GM12878 (cell line): ENCODE results near the gene P2RX2. TPM values are rescaled to one million over a fixed set of nuclear protein-coding genes. Genes with fewer than 3 reads are reported as not detected.

Experiments
- ATAC-seq: fragments of 200-7000 bp; cut with Tn5 transposase; 3 replicates; pipeline ENCODE4 v1.9.1; 2020; ENCODE audit warnings: mild to moderate bottlenecking, moderate library complexity
- BruUV-seq: library from RNA; stranded (reverse); fragments of 400-500 nt; replicated peaks from 2 replicates; lab custom pipeline; 2021; lab: Mats Ljungman, UMichigan
- CTCF ChIA-PET: fragments of 300-600 bp; sonication (Branson Sonifier 250); formaldehyde crosslinking; extraction: SDS; loops from one replicate; lab custom pipeline; 2021; ENCODE audit warnings: inconsistent platforms; lab: Yijun Ruan, JAX
- POLR2A ChIA-PET: fragments of 350-600 bp; formaldehyde crosslinking; extraction: SDS; loops from one replicate; lab custom pipeline; 2021; ENCODE audit warnings: inconsistent platforms; lab: Charles Lee
- RAD21 ChIA-PET: fragments of 300-600 bp; sonication (Branson Sonifier 250); formaldehyde crosslinking; loops from one replicate; lab custom pipeline; 2023; ENCODE audit warnings: antibody characterized with exemption; ENCODE audit not compliant: unreplicated experiment; lab: Charles Lee
- SMC1A ChIA-PET: fragments of 300-600 bp; sonication (Branson Sonifier 250); formaldehyde crosslinking; loops from one replicate; lab custom pipeline; 2023; ENCODE audit not compliant: unreplicated experiment, uncharacterized antibody; lab: Charles Lee
- DNase-seq: peaks from one replicate; pipeline ENCODE4 v3.0.0-alpha.2; 2011; ENCODE audit warnings: low read depth, low spot score
- FAIRE-seq: peaks from 3 replicates; lab custom pipeline; 2011; peaks lifted over from hg19 to GRCh38; lab: Jason Lieb, UNC
- H2AFZ ChIP-seq: 2 replicates; pipeline ENCODE4 v1.6.0; 2011; ENCODE audit warnings: low read depth, low read length, control low read depth; ENCODE audit not compliant: control insufficient read depth
- H3K27ac ChIP-seq: 2 replicates; pipeline ENCODE4 v1.5.1; 2011; ENCODE audit warnings: control low read depth; ENCODE audit not compliant: control insufficient read depth, insufficient read depth
- H3K27me3 ChIP-seq, 2 experiments: replicated peaks in 1 of 2; 2 replicates each; pipeline versions ENCODE4 v1.6.0 to v1.6.1; 2011; ENCODE audit warnings: low read length in 1 of 2; ENCODE audit not compliant: control insufficient read depth in 2 of 2, insufficient read depth in 2 of 2
- H3K36me3 ChIP-seq, 2 experiments: 2 replicates each; pipeline ENCODE4 v1.5.1; 2011; ENCODE audit warnings: low read length in 1 of 2; ENCODE audit not compliant: control insufficient read depth in 2 of 2, insufficient read depth in 2 of 2
- H3K4me1 ChIP-seq: 2 replicates; pipeline ENCODE4 v1.6.1; 2011; ENCODE audit warnings: mild to moderate bottlenecking, low read length, moderate library complexity, mixed read lengths; ENCODE audit not compliant: control insufficient read depth, insufficient read depth
- H3K4me2 ChIP-seq: 2 replicates; pipeline ENCODE4 v1.6.0; 2011; ENCODE audit warnings: control low read depth; ENCODE audit not compliant: control insufficient read depth, insufficient read depth
- H3K4me3 ChIP-seq: fragments of 200-600 bp; sonication (generic); 2 replicates; pipeline ENCODE4 v1.5.1; 2016
- H3K79me2 ChIP-seq: 2 replicates; pipeline ENCODE4 v1.6.0; 2011; ENCODE audit warnings: low read length; ENCODE audit not compliant: control insufficient read depth, insufficient read depth
- H3K9ac ChIP-seq: 2 replicates; pipeline ENCODE4 v1.8.0; 2011; ENCODE audit warnings: low read length, control low read depth, mixed read lengths; ENCODE audit not compliant: control insufficient read depth, insufficient read depth
- H3K9me3 ChIP-seq: replicated peaks from 3 replicates; pipeline ENCODE4 v1.5.1; 2011; ENCODE audit warnings: mild to moderate bottlenecking, low read length; ENCODE audit not compliant: control insufficient read depth, insufficient read depth
- H4K20me1 ChIP-seq: 2 replicates; pipeline ENCODE4 v1.6.0; 2011; ENCODE audit not compliant: control insufficient read depth, insufficient read depth
- BMI1 ChIP-seq: fragments of 450-650 bp; IDR thresholded peaks from 2 replicates; pipeline ENCODE4 v1.6.1; 2016; ENCODE audit warnings: mild to moderate bottlenecking, moderate library complexity, borderline replicate concordance
- BRCA1 ChIP-seq: IDR thresholded peaks from 2 replicates; pipeline ENCODE4 v1.6.1; 2011; ENCODE audit warnings: low read depth, low read length, improper control_type of control experiment
- CREB1 ChIP-seq: IDR thresholded peaks from 2 replicates; pipeline ENCODE4 v1.6.1; 2012; ENCODE audit warnings: low read depth, mild to moderate bottlenecking, inconsistent platforms
- JUND ChIP-seq: IDR thresholded peaks from 2 replicates; pipeline ENCODE4 v1.6.1; 2012; ENCODE audit warnings: low read depth, mild to moderate bottlenecking, low read length, improper control_type of control experiment, moderate library complexity
- NR2C1 ChIP-seq: fragments of 450-650 bp; IDR thresholded peaks from 2 replicates; pipeline ENCODE4 v1.6.1; 2017; ENCODE audit warnings: antibody characterized with exemption, mild to moderate bottlenecking, moderate library complexity
- RELA ChIP-seq: fragments of 450-650 bp; IDR thresholded peaks from 2 replicates; pipeline ENCODE4 v1.8.0; 2014; ENCODE audit warnings: borderline replicate concordance; ENCODE audit not compliant: partially characterized antibody
- RUNX3 ChIP-seq: IDR thresholded peaks from 2 replicates; pipeline ENCODE4 v1.6.1; 2012; ENCODE audit warnings: low read length, inconsistent platforms
- SMAD1 ChIP-seq: fragments of 450-650 bp; IDR thresholded peaks from 2 replicates; pipeline ENCODE4 v1.6.1; 2018; ENCODE audit warnings: mild to moderate bottlenecking, low read depth; ENCODE audit not compliant: partially characterized antibody
- ZBED1 ChIP-seq: IDR thresholded peaks from 2 replicates; pipeline ENCODE4 v1.6.1; 2016; ENCODE audit warnings: borderline replicate concordance
- ZZZ3 ChIP-seq: IDR thresholded peaks from 2 replicates; pipeline ENCODE4 v1.6.1; 2011; ENCODE audit warnings: low read depth; ENCODE audit not compliant: control insufficient read depth, insufficient read length
- WGBS: methylation state at CpG from one replicate; pipeline ENCODE4 v1.1.6; 2016; ENCODE audit warnings: low lambda C conversion rate; ENCODE audit not compliant: insufficient replicate concordance, insufficient coverage; ENCODE audit errors: missing lambda C conversion rate; 5-methylcytosine and 5-hydroxymethylcytosine counted together
- in situ Hi-C: fragments of 300-500 bp; cut with MboI; formaldehyde crosslinking; loops from 9 replicates; pipeline ENCODE4 v1.14.3; 2018; ENCODE audit warnings: mixed read lengths
- intact Hi-C: fragments of 100-400 bp; cut with micrococcal nuclease; formaldehyde crosslinking; loops from one replicate; pipeline ENCODE4 v1.14.2; 2022; ENCODE audit not compliant: unreplicated experiment
- polyA plus RNA-seq, 11 experiments: library from polyadenylated mRNA; depleted of rRNA in 4 of 11; unstranded in 6 of 11; stranded (reverse) in 5 of 11; fragments of >200 nt; fragmentation: Nextera tagmentation in 4 of 11; fragmentation: Illumina TruSeq in 1 of 11; extraction: Ambion mirVana in 4 of 11; extraction: Trizol in 1 of 11; gene quantifications; 1 replicate in 1 of 11; 2 replicates in 10 of 11; pipeline versions ENCODE4 v1.2.1 to v1.2.3, GENCODE V29; 2011 to 2016; ENCODE audit warnings: inconsistent platforms in 2 of 11, missing spikeins in 2 of 11, low read depth in 1 of 11
- total RNA-seq, 4 experiments: library from RNA; depleted of rRNA in 3 of 4; stranded (reverse); fragments of >200 nt in 3 of 4; fragmentation: Illumina TruSeq in 1 of 4; extraction: Trizol in 1 of 4; gene quantifications; 2 replicates each; pipeline versions ENCODE4 v1.2.1 to v1.2.3, GENCODE V29; 2013 to 2021
- TF ChIP-seq, protein P1 (sequence below): fragments of 450-650 bp; formaldehyde crosslinking; IDR thresholded peaks from 2 replicates; pipeline ENCODE4 v1.4.0; 2020; ENCODE audit warnings: mild to moderate bottlenecking, moderate library complexity
- TF ChIP-seq, protein P2 (sequence below): fragments of 450-650 bp; IDR thresholded peaks from 2 replicates; pipeline ENCODE4 v1.6.1; 2017; ENCODE audit warnings: mild to moderate bottlenecking, moderate library complexity
- TF ChIP-seq, protein P3 (sequence below): fragments of 450-650 bp; IDR thresholded peaks from 2 replicates; pipeline ENCODE4 v1.6.1; 2018; ENCODE audit warnings: mild to moderate bottlenecking, low read depth, moderate library complexity; ENCODE audit not compliant: partially characterized antibody

Gene P2RX2
- total and polyA plus RNA-seq, 10 of the 15 experiments (the other 5 are each of a cell fraction or from before 2014, with no cell fraction given) = not detected

DNA sequence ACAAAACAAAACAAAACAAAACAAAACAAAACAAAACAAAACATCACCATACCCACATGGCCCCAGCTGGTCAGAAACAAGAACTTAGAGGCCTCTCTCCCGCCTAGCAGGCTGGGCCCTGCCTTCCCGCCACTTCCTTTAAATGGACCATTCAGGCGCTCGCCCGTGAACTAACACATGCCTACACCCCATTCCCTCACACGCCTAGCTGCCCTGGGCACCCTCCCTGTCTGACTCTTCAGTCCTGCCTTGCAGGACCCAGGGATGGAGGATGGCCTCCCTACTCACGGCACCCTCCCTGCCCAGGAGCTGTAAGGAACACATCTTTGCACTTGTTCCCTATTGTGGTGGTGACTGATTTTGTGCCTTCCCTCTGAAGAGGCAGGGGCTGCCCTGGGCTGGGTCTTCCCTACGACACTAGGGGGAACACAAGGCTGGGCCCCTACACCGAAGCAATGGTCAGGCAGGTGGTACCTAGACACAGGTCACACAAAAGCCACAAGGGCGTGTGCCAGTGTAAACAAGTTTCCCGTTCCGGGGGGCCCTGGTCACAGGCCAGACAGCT lies 21.5 kb downstream of the P2RX2 start (continued):
- TF ChIP-seq, protein P1, sequence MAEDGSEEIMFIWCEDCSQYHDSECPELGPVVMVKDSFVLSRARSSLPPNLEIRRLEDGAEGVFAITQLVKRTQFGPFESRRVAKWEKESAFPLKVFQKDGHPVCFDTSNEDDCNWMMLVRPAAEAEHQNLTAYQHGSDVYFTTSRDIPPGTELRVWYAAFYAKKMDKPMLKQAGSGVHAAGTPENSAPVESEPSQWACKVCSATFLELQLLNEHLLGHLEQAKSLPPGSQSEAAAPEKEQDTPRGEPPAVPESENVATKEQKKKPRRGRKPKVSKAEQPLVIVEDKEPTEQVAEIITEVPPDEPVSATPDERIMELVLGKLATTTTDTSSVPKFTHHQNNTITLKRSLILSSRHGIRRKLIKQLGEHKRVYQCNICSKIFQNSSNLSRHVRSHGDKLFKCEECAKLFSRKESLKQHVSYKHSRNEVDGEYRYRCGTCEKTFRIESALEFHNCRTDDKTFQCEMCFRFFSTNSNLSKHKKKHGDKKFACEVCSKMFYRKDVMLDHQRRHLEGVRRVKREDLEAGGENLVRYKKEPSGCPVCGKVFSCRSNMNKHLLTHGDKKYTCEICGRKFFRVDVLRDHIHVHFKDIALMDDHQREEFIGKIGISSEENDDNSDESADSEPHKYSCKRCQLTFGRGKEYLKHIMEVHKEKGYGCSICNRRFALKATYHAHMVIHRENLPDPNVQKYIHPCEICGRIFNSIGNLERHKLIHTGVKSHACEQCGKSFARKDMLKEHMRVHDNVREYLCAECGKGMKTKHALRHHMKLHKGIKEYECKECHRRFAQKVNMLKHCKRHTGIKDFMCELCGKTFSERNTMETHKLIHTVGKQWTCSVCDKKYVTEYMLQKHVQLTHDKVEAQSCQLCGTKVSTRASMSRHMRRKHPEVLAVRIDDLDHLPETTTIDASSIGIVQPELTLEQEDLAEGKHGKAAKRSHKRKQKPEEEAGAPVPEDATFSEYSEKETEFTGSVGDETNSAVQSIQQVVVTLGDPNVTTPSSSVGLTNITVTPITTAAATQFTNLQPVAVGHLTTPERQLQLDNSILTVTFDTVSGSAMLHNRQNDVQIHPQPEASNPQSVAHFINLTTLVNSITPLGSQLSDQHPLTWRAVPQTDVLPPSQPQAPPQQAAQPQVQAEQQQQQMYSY = no peak
- TF ChIP-seq RUNX3 = no peak

DNA sequence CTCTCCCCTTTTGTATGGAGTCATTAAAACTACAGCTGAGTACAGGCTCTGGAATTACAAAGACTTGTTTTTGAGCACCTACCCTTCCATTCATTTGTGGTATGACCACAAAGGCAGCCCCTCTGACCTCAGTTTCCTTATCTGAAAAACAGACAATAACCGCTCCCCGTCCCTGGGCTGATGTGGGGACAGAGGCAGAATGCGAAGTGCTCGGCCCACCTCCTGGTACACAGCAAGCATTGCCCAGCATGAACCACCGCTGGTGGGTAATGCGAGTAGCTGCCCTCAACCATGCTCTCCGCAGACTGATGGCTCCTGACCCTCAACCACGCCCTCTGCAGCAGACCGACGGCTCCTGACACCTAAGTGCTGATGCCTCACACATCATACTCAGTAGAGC lies 22.4 kb downstream of the P2RX2 start:
- in situ Hi-C loops = no loop called here
- 83% methylated on average over 10 of the region's 10 CpGs for WGBS
- H4K20me1 ChIP-seq = no peaks in the 10 kb centered on the region
- H3K4me1 ChIP-seq = no peaks in the 10 kb centered on the region
- no peak for ATAC-seq
- H2AFZ ChIP-seq = no peak overlapping the region
- SMC1A ChIA-PET = no interaction called here
- BruUV-seq = no TSS peak
- no peak overlapping the region for H3K9ac ChIP-seq
- FAIRE-seq = no peak
- POLR2A ChIA-PET = no interaction called here
- H3K9me3 ChIP-seq = no peaks in the 10 kb centered on the region
- RAD21 ChIA-PET = no interaction called here
- H3K4me3 ChIP-seq = no peak overlapping the region
- H3K79me2 ChIP-seq = no peaks in the 10 kb centered on the region
- DNase-seq = no peak
- intact Hi-C loops = no loop called here
- H3K27me3 ChIP-seq = no peaks in the 10 kb centered on the region
- no peak overlapping the region for H3K4me2 ChIP-seq
- H3K36me3 ChIP-seq = peaks cover 19 to 45% of the 10 kb centered on the region in 2 experiments
- CTCF ChIA-PET = no interaction called here
- H3K27ac ChIP-seq = no peak overlapping the region
- TF ChIP-seq RELA = no peak
- no peak for TF ChIP-seq ZBED1
- TF ChIP-seq NR2C1 = no peak
- TF ChIP-seq BRCA1 = no peak
- TF ChIP-seq, protein P2, sequence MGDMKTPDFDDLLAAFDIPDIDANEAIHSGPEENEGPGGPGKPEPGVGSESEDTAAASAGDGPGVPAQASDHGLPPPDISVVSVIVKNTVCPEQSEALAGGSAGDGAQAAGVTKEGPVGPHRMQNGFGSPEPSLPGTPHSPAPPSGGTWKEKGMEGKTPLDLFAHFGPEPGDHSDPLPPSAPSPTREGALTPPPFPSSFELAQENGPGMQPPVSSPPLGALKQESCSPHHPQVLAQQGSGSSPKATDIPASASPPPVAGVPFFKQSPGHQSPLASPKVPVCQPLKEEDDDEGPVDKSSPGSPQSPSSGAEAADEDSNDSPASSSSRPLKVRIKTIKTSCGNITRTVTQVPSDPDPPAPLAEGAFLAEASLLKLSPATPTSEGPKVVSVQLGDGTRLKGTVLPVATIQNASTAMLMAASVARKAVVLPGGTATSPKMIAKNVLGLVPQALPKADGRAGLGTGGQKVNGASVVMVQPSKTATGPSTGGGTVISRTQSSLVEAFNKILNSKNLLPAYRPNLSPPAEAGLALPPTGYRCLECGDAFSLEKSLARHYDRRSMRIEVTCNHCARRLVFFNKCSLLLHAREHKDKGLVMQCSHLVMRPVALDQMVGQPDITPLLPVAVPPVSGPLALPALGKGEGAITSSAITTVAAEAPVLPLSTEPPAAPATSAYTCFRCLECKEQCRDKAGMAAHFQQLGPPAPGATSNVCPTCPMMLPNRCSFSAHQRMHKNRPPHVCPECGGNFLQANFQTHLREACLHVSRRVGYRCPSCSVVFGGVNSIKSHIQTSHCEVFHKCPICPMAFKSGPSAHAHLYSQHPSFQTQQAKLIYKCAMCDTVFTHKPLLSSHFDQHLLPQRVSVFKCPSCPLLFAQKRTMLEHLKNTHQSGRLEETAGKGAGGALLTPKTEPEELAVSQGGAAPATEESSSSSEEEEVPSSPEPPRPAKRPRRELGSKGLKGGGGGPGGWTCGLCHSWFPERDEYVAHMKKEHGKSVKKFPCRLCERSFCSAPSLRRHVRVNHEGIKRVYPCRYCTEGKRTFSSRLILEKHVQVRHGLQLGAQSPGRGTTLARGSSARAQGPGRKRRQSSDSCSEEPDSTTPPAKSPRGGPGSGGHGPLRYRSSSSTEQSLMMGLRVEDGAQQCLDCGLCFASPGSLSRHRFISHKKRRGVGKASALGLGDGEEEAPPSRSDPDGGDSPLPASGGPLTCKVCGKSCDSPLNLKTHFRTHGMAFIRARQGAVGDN = no peak
- TF ChIP-seq BMI1 = no peak
- TF ChIP-seq ZZZ3 = no peak
- TF ChIP-seq, protein P3, sequence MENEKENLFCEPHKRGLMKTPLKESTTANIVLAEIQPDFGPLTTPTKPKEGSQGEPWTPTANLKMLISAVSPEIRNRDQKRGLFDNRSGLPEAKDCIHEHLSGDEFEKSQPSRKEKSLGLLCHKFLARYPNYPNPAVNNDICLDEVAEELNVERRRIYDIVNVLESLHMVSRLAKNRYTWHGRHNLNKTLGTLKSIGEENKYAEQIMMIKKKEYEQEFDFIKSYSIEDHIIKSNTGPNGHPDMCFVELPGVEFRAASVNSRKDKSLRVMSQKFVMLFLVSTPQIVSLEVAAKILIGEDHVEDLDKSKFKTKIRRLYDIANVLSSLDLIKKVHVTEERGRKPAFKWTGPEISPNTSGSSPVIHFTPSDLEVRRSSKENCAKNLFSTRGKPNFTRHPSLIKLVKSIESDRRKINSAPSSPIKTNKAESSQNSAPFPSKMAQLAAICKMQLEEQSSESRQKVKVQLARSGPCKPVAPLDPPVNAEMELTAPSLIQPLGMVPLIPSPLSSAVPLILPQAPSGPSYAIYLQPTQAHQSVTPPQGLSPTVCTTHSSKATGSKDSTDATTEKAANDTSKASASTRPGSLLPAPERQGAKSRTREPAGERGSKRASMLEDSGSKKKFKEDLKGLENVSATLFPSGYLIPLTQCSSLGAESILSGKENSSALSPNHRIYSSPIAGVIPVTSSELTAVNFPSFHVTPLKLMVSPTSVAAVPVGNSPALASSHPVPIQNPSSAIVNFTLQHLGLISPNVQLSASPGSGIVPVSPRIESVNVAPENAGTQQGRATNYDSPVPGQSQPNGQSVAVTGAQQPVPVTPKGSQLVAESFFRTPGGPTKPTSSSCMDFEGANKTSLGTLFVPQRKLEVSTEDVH = no peak
- TF ChIP-seq SMAD1 = no peak
- TF ChIP-seq JUND = no peak
- no peak for TF ChIP-seq CREB1
